HCT116 (cell line): ENCODE results near the gene RC3H1. TPM values are rescaled to one million over a fixed set of nuclear protein-coding genes. Genes with fewer than 3 reads are reported as not detected.

Source experiments
- ATAC-seq: fragments of 200-7000 bp; cut with Tn5 transposase; 2 replicates; pipeline ENCODE4 v1.9.1; 2020; ENCODE audit warnings: mild to moderate bottlenecking, moderate library complexity
- BruUV-seq: library from RNA; stranded (reverse); fragments of 400-500 nt; replicated peaks from 2 replicates; lab custom pipeline; 2021; lab: Mats Ljungman, UMichigan
- CTCF ChIA-PET: fragments of 300-600 bp; sonication (Branson Sonifier 250); formaldehyde crosslinking; loops from one replicate; lab custom pipeline; 2021; ENCODE audit warnings: antibody characterized with exemption; lab: Charles Lee
- POLR2A ChIA-PET: fragments of 300-600, 350-600 bp; sonication (Branson Sonifier 250); formaldehyde crosslinking; loops from one replicate; lab custom pipeline; 2021; ENCODE audit warnings: antibody characterized with exemption; lab: Charles Lee
- RAD21 ChIA-PET, 2 experiments: fragments of 300-600 bp; sonication (Branson Sonifier 250); formaldehyde crosslinking; loops; one replicate each; lab custom pipeline; 2023; ENCODE audit warnings: low total read pairs in 2 of 2; ENCODE audit not compliant: uncharacterized antibody in 2 of 2, unreplicated experiment in 2 of 2, low non-redundant PET in 1 of 2; lab: Charles Lee
- DNase-seq: peaks from one replicate; pipeline ENCODE4 v3.0.0-alpha.2; 2010; ENCODE audit warnings: low read depth, low spot score
- H2AFZ ChIP-seq: fragments of 200-600 bp; shearing (Covaris generic), sonication (generic); 2 replicates; pipeline ENCODE4 v1.6.1; 2017; ENCODE audit warnings: low read depth, mixed run types, mixed read lengths, antibody characterized with exemption, low read length; ENCODE audit not compliant: poor library complexity, severe bottlenecking
- H3K27ac ChIP-seq: 2 replicates; pipeline ENCODE4 v1.5.1; 2012; ENCODE audit warnings: low read depth, low read length
- H3K27me3 ChIP-seq: fragments of 200-600 bp; sonication (generic); 2 replicates; pipeline ENCODE4 v1.6.1; 2016; ENCODE audit warnings: mixed run types, low read length, mixed read lengths; ENCODE audit not compliant: insufficient read depth
- H3K36me3 ChIP-seq, 2 experiments: fragments of 200-500 bp in 1 of 2; fragments of 200-600 bp in 1 of 2; sonication (Bioruptor generic) in 1 of 2; sonication (generic) in 1 of 2; 2 replicates each; pipeline versions ENCODE4 v1.5.1 to v1.6.1; 2014 to 2016; ENCODE audit warnings: low read length in 2 of 2, inconsistent platforms in 1 of 2, mixed read lengths in 1 of 2, mixed run types in 1 of 2; ENCODE audit not compliant: insufficient read depth in 2 of 2, control insufficient read depth in 1 of 2
- H3K4me1 ChIP-seq, 2 experiments: fragments of 200-600 bp in 1 of 2; sonication (generic) in 1 of 2; 2 replicates each; pipeline versions ENCODE4 v1.5.1 to v1.6.1; 2012 to 2017; ENCODE audit warnings: low read length in 2 of 2, inconsistent platforms in 1 of 2, mild to moderate bottlenecking in 1 of 2, mixed read lengths in 1 of 2, mixed run types in 1 of 2, moderate library complexity in 1 of 2; ENCODE audit not compliant: insufficient read depth in 2 of 2, control insufficient read depth in 1 of 2
- H3K4me2 ChIP-seq: fragments of 200-600 bp; sonication (generic); 2 replicates; pipeline ENCODE4 v1.6.1; 2017; ENCODE audit warnings: mixed run types, low read length, mixed read lengths
- H3K4me3 ChIP-seq, 2 experiments: fragments of 200-600 bp in 1 of 2; sonication (generic) in 1 of 2; replicated peaks in 1 of 2; 2 replicates each; pipeline ENCODE4 v1.5.1; 2011 to 2016; ENCODE audit warnings: low read length in 2 of 2, control low read depth in 1 of 2, low read depth in 1 of 2, mild to moderate bottlenecking in 1 of 2, mixed read lengths in 1 of 2, mixed run types in 1 of 2
- H3K79me2 ChIP-seq: fragments of 200-600 bp; sonication (generic); 2 replicates; pipeline ENCODE4 v1.6.1; 2017; ENCODE audit warnings: mild to moderate bottlenecking, mixed run types, low read length, moderate library complexity, mixed read lengths; ENCODE audit not compliant: insufficient read depth
- H3K9ac ChIP-seq: fragments of 200-600 bp; sonication (generic); 2 replicates; pipeline ENCODE4 v1.6.1; 2016; ENCODE audit warnings: low read length, mixed read lengths
- H3K9me2 ChIP-seq: fragments of 200-600 bp; sonication (generic), shearing (Covaris generic); 2 replicates; pipeline ENCODE4 v1.6.1; 2017; ENCODE audit warnings: mixed run types, mild to moderate bottlenecking, moderate library complexity; ENCODE audit not compliant: insufficient read depth
- H3K9me3 ChIP-seq, 2 experiments: fragments of 200-500 bp in 1 of 2; fragments of 200-600 bp in 1 of 2; sonication (Bioruptor generic) in 1 of 2; sonication (generic) in 1 of 2; 2 replicates each; pipeline ENCODE4 v1.6.1; 2014 to 2017; ENCODE audit warnings: low read length in 2 of 2, mixed read lengths in 2 of 2, inconsistent platforms in 1 of 2, low read depth in 1 of 2, mild to moderate bottlenecking in 1 of 2, mixed run types in 1 of 2, moderate library complexity in 1 of 2; ENCODE audit not compliant: control insufficient read depth in 1 of 2, insufficient read depth in 1 of 2
- H4K20me1 ChIP-seq: fragments of 200-600 bp; sonication (generic), shearing (Covaris generic); 2 replicates; pipeline ENCODE4 v1.6.1; 2017; ENCODE audit warnings: mixed run types, mild to moderate bottlenecking, moderate library complexity; ENCODE audit not compliant: insufficient read depth
- ATF3 ChIP-seq: IDR thresholded peaks from 2 replicates; pipeline ENCODE4 v1.6.1; 2012
- EGR1 ChIP-seq: IDR thresholded peaks from 2 replicates; pipeline ENCODE4 v1.6.1; 2012; ENCODE audit warnings: low read depth
- ELF1 ChIP-seq: IDR thresholded peaks from 2 replicates; pipeline ENCODE4 v1.6.1; 2012; ENCODE audit warnings: low read depth, borderline replicate concordance
- EZH2 ChIP-seq: fragments of 200-600 bp; sonication (generic); IDR thresholded peaks from 2 replicates; pipeline ENCODE4 v1.6.1; 2017; ENCODE audit warnings: antibody characterized with exemption, mixed run types
- EZH2phosphoT487 ChIP-seq: fragments of 200-600 bp; IDR thresholded peaks from 2 replicates; pipeline ENCODE4 v1.6.1; 2018; ENCODE audit warnings: antibody characterized with exemption, borderline replicate concordance
- JUND ChIP-seq: IDR thresholded peaks from 2 replicates; pipeline ENCODE4 v1.6.1; 2012
- MAX ChIP-seq: IDR thresholded peaks from 2 replicates; pipeline ENCODE4 v1.6.1; 2012
- RAD21 ChIP-seq: IDR thresholded peaks from 2 replicates; pipeline ENCODE4 v1.6.1; 2012; ENCODE audit warnings: low read depth, mild to moderate bottlenecking
- REST ChIP-seq: IDR thresholded peaks from 2 replicates; pipeline ENCODE4 v1.6.1; 2012; ENCODE audit warnings: low read depth
- SRF ChIP-seq: IDR thresholded peaks from 2 replicates; pipeline ENCODE4 v1.6.1; 2012; ENCODE audit warnings: low read depth
- ZFX ChIP-seq: fragments of 450-650 bp; IDR thresholded peaks from 2 replicates; pipeline ENCODE4 v1.6.1; 2017
- ZNF274 ChIP-seq: fragments of 200-500 bp; sonication (Bioruptor generic); IDR thresholded peaks from 2 replicates; pipeline ENCODE4 v1.6.1; 2014; ENCODE audit warnings: mild to moderate bottlenecking, low read depth, low read length, inconsistent platforms
- intact Hi-C: fragments of 100-400 bp; cut with micrococcal nuclease; formaldehyde crosslinking; loops from 2 replicates; pipeline ENCODE4 v1.10.0; 2022
- total RNA-seq: library from RNA; stranded (reverse); gene quantifications from one replicate; pipeline ENCODE4 v1.2.1, GENCODE V29; 2021; ENCODE audit not compliant: unreplicated experiment

RC3H1 gene
- total RNA-seq, 1 experiment from 2014 or later = 23.6 TPM

GRCh38 chr1:174036798-174037197, 14.6 kb upstream of the RC3H1 start:
- ChIA-PET RAD21 (interaction anchor here in 1 of 2 experiments (0.6 kb wide), 1 partner anchor 62 kb away, joined by 4 read pairs; no protein-coding TSS in a partner anchor), CTCF (no interaction called here), POLR2A (interaction anchor here (1.5 to 1.6 kb wide), 2 partner anchors 14 to 168 kb away, joined by 3 to 4 read pairs; partner anchors contain the start of genes GAS5 and ZBTB37)
- H3K4me1 ChIP-seq = peaks cover 0 to 13% of the 10 kb centered on the region in 2 experiments; a peak in 2 of 4 replicates
- H3K4me2 ChIP-seq = no peak overlapping the region
- H3K79me2 ChIP-seq = no peaks in the 10 kb centered on the region
- no peaks in the 10 kb centered on the region for H3K27me3 ChIP-seq
- no peak overlapping the region for H2AFZ ChIP-seq
- no peaks in the 10 kb centered on the region for H4K20me1 ChIP-seq
- DNase-seq (no peak), ATAC-seq (no peak)
- no peaks in the 10 kb centered on the region for H3K9me2 ChIP-seq
- H3K9ac ChIP-seq = no peak overlapping the region
- H3K27ac ChIP-seq = no peak overlapping the region
- TF ChIP-seq ZNF274 (no peak), MAX (no peak), REST (no peak), EZH2 (no peak), ZFX (no peak), SRF (no peak), JUND (no peak), RAD21 (no peak), ATF3 (no peak), EGR1 (no peak), EZH2phosphoT487 (no peak), ELF1 (no peak)
- no TSS peak for BruUV-seq
- intact Hi-C loops = no loop called here
- H3K4me3 ChIP-seq = no peak overlapping the region
- no peaks in the 10 kb centered on the region for H3K36me3 ChIP-seq
- no peaks in the 10 kb centered on the region for H3K9me3 ChIP-seq
